PC-3 (cell line): Measurements from ENCODE around the gene IGSF21. TPM values are rescaled to one million over a fixed set of nuclear protein-coding genes. Genes with fewer than 3 reads are reported as not detected.

ENCODE experiments used
- ATAC-seq: fragments of 200-7000 bp; cut with Tn5 transposase; 2 replicates; pipeline ENCODE4 v1.9.1; 2020; ENCODE audit warnings: mild to moderate bottlenecking, moderate library complexity
- BruUV-seq: library from RNA; stranded (reverse); fragments of 400-500 nt; replicated peaks from 2 replicates; lab custom pipeline; 2021; lab: Mats Ljungman, UMichigan
- CTCF ChIA-PET: fragments of 300-600 bp; sonication (Branson Sonifier 250); formaldehyde crosslinking; loops from one replicate; lab custom pipeline; 2022; ENCODE audit warnings: antibody characterized with exemption; lab: Charles Lee
- POLR2A ChIA-PET: fragments of 300-600 bp; sonication (Branson Sonifier 250); formaldehyde crosslinking; loops from one replicate; lab custom pipeline; 2022; ENCODE audit warnings: antibody characterized with exemption; ENCODE audit not compliant: unreplicated experiment; lab: Charles Lee
- DNase-seq: peaks from one replicate; pipeline ENCODE4 v3.0.0-alpha.2; 2015
- H2AFZ ChIP-seq: fragments of 300-600 bp; sonication (generic); 2 replicates; pipeline ENCODE4 v1.6.0; 2016; ENCODE audit warnings: antibody characterized with exemption, low read length
- H3F3A ChIP-seq: fragments of 300-600 bp; sonication (generic); one replicate; pipeline ENCODE4 v1.6.0; 2017; ENCODE audit warnings: antibody characterized with exemption, low read length, control low read depth, mild to moderate bottlenecking; ENCODE audit not compliant: unreplicated experiment
- H3K27ac ChIP-seq: fragments of 300-600 bp; sonication (generic); 2 replicates; pipeline ENCODE4 v1.5.1; 2016; ENCODE audit warnings: mild to moderate bottlenecking, low read length
- H3K27me3 ChIP-seq: fragments of 300-600 bp; sonication (generic); 2 replicates; pipeline ENCODE4 v1.6.1; 2016; ENCODE audit warnings: low read length, mixed read lengths
- H3K36me3 ChIP-seq: fragments of 300-600 bp; sonication (generic); 2 replicates; pipeline ENCODE4 v1.6.1; 2016; ENCODE audit warnings: low read depth, mixed run types, low read length, mixed read lengths
- H3K4me1 ChIP-seq: fragments of 300-600 bp; sonication (generic); 2 replicates; pipeline ENCODE4 v1.5.1; 2016; ENCODE audit warnings: low read length; ENCODE audit not compliant: insufficient read depth
- H3K4me2 ChIP-seq: fragments of 300-600 bp; sonication (generic); 2 replicates; pipeline ENCODE4 v1.6.0; 2016; ENCODE audit warnings: low read length
- H3K4me3 ChIP-seq: fragments of 300-600 bp; sonication (generic); 2 replicates; pipeline ENCODE4 v1.5.1; 2016; ENCODE audit warnings: mild to moderate bottlenecking, low read length, mixed read lengths
- H3K79me2 ChIP-seq: fragments of 300-600 bp; sonication (generic); 2 replicates; pipeline ENCODE4 v1.6.1; 2017; ENCODE audit warnings: low read length, mixed read lengths
- H3K9ac ChIP-seq: fragments of 300-600 bp; sonication (generic); 2 replicates; pipeline ENCODE4 v1.6.0; 2016; ENCODE audit warnings: mild to moderate bottlenecking, low read length
- H3K9me2 ChIP-seq: fragments of 300-600 bp; sonication (generic); replicated peaks from 2 replicates; pipeline ENCODE4 v1.6.1; 2016; ENCODE audit warnings: mixed run types, low read length, mixed read lengths
- H3K9me3 ChIP-seq: fragments of 300-600 bp; sonication (generic); 2 replicates; pipeline ENCODE4 v1.6.1; 2016; ENCODE audit warnings: low read length, mixed read lengths
- H4K20me1 ChIP-seq: fragments of 300-600 bp; sonication (generic); 2 replicates; pipeline ENCODE4 v1.6.1; 2016; ENCODE audit warnings: low read length, mixed read lengths
- CTCF ChIP-seq: fragments of 300-600 bp; sonication (generic); conservative IDR thresholded peaks from 2 replicates; pipeline ENCODE4 v1.5.1; 2017; ENCODE audit warnings: antibody characterized with exemption, low read depth, mild to moderate bottlenecking, low read length
- EZH2 ChIP-seq: fragments of 300-600 bp; sonication (generic); IDR thresholded peaks from one replicate; pipeline ENCODE4 v1.6.1; 2017; ENCODE audit warnings: antibody characterized with exemption, mild to moderate bottlenecking, low read length; ENCODE audit not compliant: unreplicated experiment
- EZH2phosphoT487 ChIP-seq: fragments of 300-600 bp; sonication (generic); IDR thresholded peaks from 2 replicates; pipeline ENCODE4 v1.6.1; 2018; ENCODE audit warnings: mild to moderate bottlenecking, antibody characterized with exemption, low read length, borderline replicate concordance
- intact Hi-C: fragments of 100-400 bp; cut with micrococcal nuclease; formaldehyde crosslinking; loops from 2 replicates; pipeline ENCODE4 v1.9.0; 2023
- total RNA-seq: library from RNA; depleted of rRNA; stranded (reverse); fragments of >200 nt; gene quantifications from 2 replicates; pipeline ENCODE4 v1.2.3, GENCODE V29; 2014

Gene IGSF21
- total RNA-seq, 1 experiment from 2014 or later = not detected

- Histone ChIP-seq H3K79me2 (no peaks in the 10 kb centered on the region), H3K27ac (no peak overlapping the region), H3K4me2 (no peak overlapping the region), H3K4me1 (no peaks in the 10 kb centered on the region), H2AFZ (no peak overlapping the region), H3K9me2 (no peaks in the 10 kb centered on the region), H3K9ac (no peak overlapping the region), H3K36me3 (no peaks in the 10 kb centered on the region), H3K4me3 (no peak overlapping the region), H4K20me1 (no peaks in the 10 kb centered on the region), H3F3A (no peaks in the 10 kb centered on the region), H3K9me3 (no peaks in the 10 kb centered on the region), H3K27me3 (peaks cover 33% of the 10 kb centered on the region)
- no peak for TF ChIP-seq EZH2phosphoT487
- TF ChIP-seq EZH2 = no peak
- TF ChIP-seq CTCF = no peak
- ATAC-seq (no peak), DNase-seq (no peak)
- ChIA-PET CTCF (no interaction called here), POLR2A (no interaction called here)
- intact Hi-C loops = no loop called here
- BruUV-seq = no TSS peak
Observed at GRCh38 chr1:18386591-18386990, 279.0 kb downstream of the IGSF21 start.

GRCh38 chr1:18387307-18387706 is 279.7 kb downstream of the IGSF21 start:
- Histone ChIP-seq H3K4me1 (no peaks in the 10 kb centered on the region), H3K4me3 (no peak overlapping the region), H3K79me2 (no peaks in the 10 kb centered on the region), H3K36me3 (no peaks in the 10 kb centered on the region), H3K9me2 (no peaks in the 10 kb centered on the region), H2AFZ (no peak overlapping the region), H4K20me1 (no peaks in the 10 kb centered on the region), H3K9ac (no peak overlapping the region), H3K9me3 (no peaks in the 10 kb centered on the region), H3K27me3 (peaks cover 33% of the 10 kb centered on the region), H3K4me2 (no peak overlapping the region), H3F3A (no peaks in the 10 kb centered on the region), H3K27ac (no peak overlapping the region)
- ATAC-seq (no peak), DNase-seq (no peak)
- TF ChIP-seq EZH2 (no peak), CTCF (no peak), EZH2phosphoT487 (no peak)
- POLR2A ChIA-PET = no interaction called here
- CTCF ChIA-PET = no interaction called here
- intact Hi-C loops = no loop called here
- no TSS peak for BruUV-seq

- H3K36me3 ChIP-seq = no peaks in the 10 kb centered on the region
- no peaks in the 10 kb centered on the region for H3K9me2 ChIP-seq
- H3K4me3 ChIP-seq = no peak overlapping the region
- DNase-seq = no peak
- no peak for ATAC-seq
- POLR2A ChIA-PET = no interaction called here
- no peak for TF ChIP-seq EZH2phosphoT487
- CTCF ChIA-PET = no interaction called here
- no peak overlapping the region for H3K4me2 ChIP-seq
- H3F3A ChIP-seq = no peaks in the 10 kb centered on the region
- H3K79me2 ChIP-seq = no peaks in the 10 kb centered on the region
- H2AFZ ChIP-seq = no peak overlapping the region
- intact Hi-C loops = no loop called here
- H3K9ac ChIP-seq = no peak overlapping the region
- H4K20me1 ChIP-seq = no peaks in the 10 kb centered on the region
- peaks cover 29% of the 10 kb centered on the region for H3K27me3 ChIP-seq
- H3K4me1 ChIP-seq = no peaks in the 10 kb centered on the region
- no TSS peak for BruUV-seq
- no peak overlapping the region for H3K27ac ChIP-seq
- no peaks in the 10 kb centered on the region for H3K9me3 ChIP-seq
Observed at GRCh38 chr1:18390953-18391352, 283.4 kb downstream of the IGSF21 start.
